ENCODE measurements around the gene NEXN.
"Not testable (repeated sequence)": the region's sequence is repeated elsewhere in the genome, so short reads cannot be mapped to it uniquely, and the experiment has no call there.

Gene NEXN

GRCh38 chr1:77899647-77900320 lies 11.4 kb downstream of the NEXN start:
- TF ChIP-seq, protein P1, sequence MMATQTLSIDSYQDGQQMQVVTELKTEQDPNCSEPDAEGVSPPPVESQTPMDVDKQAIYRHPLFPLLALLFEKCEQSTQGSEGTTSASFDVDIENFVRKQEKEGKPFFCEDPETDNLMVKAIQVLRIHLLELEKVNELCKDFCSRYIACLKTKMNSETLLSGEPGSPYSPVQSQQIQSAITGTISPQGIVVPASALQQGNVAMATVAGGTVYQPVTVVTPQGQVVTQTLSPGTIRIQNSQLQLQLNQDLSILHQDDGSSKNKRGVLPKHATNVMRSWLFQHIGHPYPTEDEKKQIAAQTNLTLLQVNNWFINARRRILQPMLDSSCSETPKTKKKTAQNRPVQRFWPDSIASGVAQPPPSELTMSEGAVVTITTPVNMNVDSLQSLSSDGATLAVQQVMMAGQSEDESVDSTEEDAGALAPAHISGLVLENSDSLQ (IDR thresholded peaks at IDR 0.05), result no peak
- TF ChIP-seq ARNT (IDR thresholded peaks at IDR 0.05) (no peak), L3MBTL2 (conservative IDR thresholded peaks at IDR 0.05) (no peak), SUZ12 (IDR thresholded peaks at IDR 0.05) (no peak), FOXA1 (IDR thresholded peaks at IDR 0.05) (no peak), FOXK2 (IDR thresholded peaks at IDR 0.05) (no peak), NFRKB (IDR thresholded peaks at IDR 0.05) (no peak), BHLHE40 (IDR thresholded peaks at IDR 0.05; ENCODE audit: borderline replicate concordance) (no peak), SP1 (IDR thresholded peaks at IDR 0.05) (no peak), LEF1 (IDR thresholded peaks at IDR 0.05; ENCODE audit: borderline replicate concordance) (no peak)
- ChIA-PET CTCF (interaction anchor here (0.6 to 1.4 kb wide), 3 partner anchors 55 to 74 kb away, joined by 3 to 6 read pairs (median 3); no protein-coding TSS in a partner anchor), POLR2A (interaction anchor here (0.9 kb wide), 1 partner anchor 12 kb away, joined by 3 read pairs; the partner anchor contains the start of gene NEXN)
- no peak for DNase-seq (ENCODE audit: extremely low spot score)

DNA sequence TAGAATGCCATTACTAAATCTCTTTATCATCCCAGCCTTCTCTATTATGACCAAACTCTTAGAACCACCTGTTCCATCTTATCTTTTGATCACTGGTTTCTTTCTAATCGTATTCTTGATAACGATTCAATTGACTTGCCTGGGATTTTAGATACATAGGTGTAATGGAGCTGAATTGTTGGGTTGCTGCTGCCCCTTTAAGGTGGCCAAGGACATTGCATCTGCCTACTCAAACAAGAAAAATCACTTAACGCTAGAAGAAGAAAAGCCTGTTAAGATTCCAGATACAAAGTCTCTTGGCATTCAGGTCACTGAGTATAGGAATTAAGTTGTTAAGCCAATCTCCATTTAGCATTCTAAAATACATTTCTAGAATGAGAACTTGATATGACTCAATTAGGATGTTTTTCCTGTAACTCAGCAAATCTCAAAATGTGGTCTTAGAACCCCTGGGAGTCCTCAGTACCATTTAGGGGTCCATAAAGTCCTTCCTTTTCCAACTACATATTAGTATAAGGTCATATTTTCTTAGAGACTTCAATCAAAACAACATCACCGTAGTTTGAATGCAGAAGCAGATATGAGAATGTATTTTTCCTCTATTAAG lies 12.4 kb downstream of the NEXN start:
- CTCF ChIA-PET, result interaction anchor here (1.4 kb wide), 2 partner anchors 72 to 75 kb away, joined by 3 to 6 read pairs; no protein-coding TSS in a partner anchor
- peak; percentile 67 for DNase-seq (ENCODE audit: extremely low spot score)
- POLR2A ChIA-PET, result interaction anchor here (0.7 to 0.9 kb wide), 2 partner anchors 13 to 121 kb away, joined by 3 to 4 read pairs; partner anchors contain the start of genes MIGA1 and NEXN
- TF ChIP-seq FOXK2 (IDR thresholded peaks at IDR 0.05) (no peak), FOXM1 (IDR thresholded peaks at IDR 0.05; ENCODE audit: borderline replicate concordance) (no peak), ZNF384 (IDR thresholded peaks at IDR 0.05) (no peak), FOXA1 (IDR thresholded peaks at IDR 0.05) (no peak), SUZ12 (IDR thresholded peaks at IDR 0.05) (no peak)

GRCh38 chr1:77905603-77906002 lies 17.2 kb downstream of the NEXN start:
- no peak for DNase-seq (ENCODE audit: extremely low spot score)
- TF ChIP-seq TARDBP (IDR thresholded peaks at IDR 0.05) (no peak), L3MBTL2 (conservative IDR thresholded peaks at IDR 0.05) (no peak), LEF1 (IDR thresholded peaks at IDR 0.05; ENCODE audit: borderline replicate concordance) (no peak), FOXM1 (IDR thresholded peaks at IDR 0.05; ENCODE audit: borderline replicate concordance) (no peak), FOXK2 (IDR thresholded peaks at IDR 0.05) (no peak), FOXA1 (IDR thresholded peaks at IDR 0.05) (no peak)
- CTCF ChIA-PET, result no interaction called here
- POLR2A ChIA-PET, result no interaction called here

DNA sequence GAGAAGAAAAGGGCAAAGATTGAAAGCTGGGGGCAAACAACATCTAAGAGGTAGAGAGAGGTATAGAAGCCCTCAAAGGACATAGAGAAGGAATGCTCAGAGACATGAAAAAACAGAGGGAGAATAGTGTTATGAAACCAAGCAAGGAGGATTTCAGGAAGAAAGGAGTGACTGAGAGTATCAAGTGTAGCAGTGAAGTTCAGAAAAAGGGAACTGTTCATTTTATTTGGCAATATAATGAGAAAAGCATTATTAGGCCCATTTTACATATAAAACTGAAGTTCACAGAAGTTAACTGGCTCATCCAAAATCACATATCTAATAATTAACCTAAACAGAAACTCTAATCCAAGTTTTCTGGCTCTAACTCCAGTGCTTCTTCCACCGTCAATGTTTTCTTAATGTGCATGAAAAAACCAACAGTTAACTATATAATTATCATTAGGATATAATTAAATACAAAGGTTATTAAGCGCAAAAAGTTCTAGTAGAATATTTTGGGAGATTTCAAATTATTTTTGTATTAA lies 17.7 kb downstream of the NEXN start:
- no peak for DNase-seq (ENCODE audit: extremely low spot score)
- ChIA-PET CTCF (no interaction called here), POLR2A (no interaction called here)
- TF ChIP-seq NFRKB (IDR thresholded peaks at IDR 0.05) (no peak), HDGF (IDR thresholded peaks at IDR 0.05; ENCODE audit: borderline replicate concordance) (no peak), L3MBTL2 (conservative IDR thresholded peaks at IDR 0.05) (no peak), FOXM1 (IDR thresholded peaks at IDR 0.05; ENCODE audit: borderline replicate concordance) (no peak), FOXA1 (IDR thresholded peaks at IDR 0.05) (no peak), LEF1 (IDR thresholded peaks at IDR 0.05; ENCODE audit: borderline replicate concordance) (no peak), BHLHE40 (IDR thresholded peaks at IDR 0.05; ENCODE audit: borderline replicate concordance) (no peak), ARNT (IDR thresholded peaks at IDR 0.05) (no peak), ZNF384 (IDR thresholded peaks at IDR 0.05) (no peak), SP1 (IDR thresholded peaks at IDR 0.05) (no peak), FOXK2 (IDR thresholded peaks at IDR 0.05) (no peak), ELF4 (IDR thresholded peaks at IDR 0.05) (no peak), TARDBP (IDR thresholded peaks at IDR 0.05) (no peak), CTBP1 (IDR thresholded peaks at IDR 0.05; ENCODE audit: borderline replicate concordance) (no peak), SUZ12 (IDR thresholded peaks at IDR 0.05) (no peak)

- no peak for DNase-seq (ENCODE audit: extremely low spot score)
- POLR2A ChIA-PET, result no interaction called here
- CTCF ChIA-PET, result interaction anchor here (0.6 kb wide), 1 partner anchor 15 kb away, joined by 3 read pairs; no protein-coding TSS in a partner anchor
- TF ChIP-seq SP1 (IDR thresholded peaks at IDR 0.05) (no peak), L3MBTL2 (conservative IDR thresholded peaks at IDR 0.05) (no peak), FOXM1 (IDR thresholded peaks at IDR 0.05; ENCODE audit: borderline replicate concordance) (no peak), NFRKB (IDR thresholded peaks at IDR 0.05) (no peak), LEF1 (IDR thresholded peaks at IDR 0.05; ENCODE audit: borderline replicate concordance) (no peak), FOXA1 (IDR thresholded peaks at IDR 0.05) (no peak)
Observed at GRCh38 chr1:77906624-77907023, 18.2 kb downstream of the NEXN start.

DNA sequence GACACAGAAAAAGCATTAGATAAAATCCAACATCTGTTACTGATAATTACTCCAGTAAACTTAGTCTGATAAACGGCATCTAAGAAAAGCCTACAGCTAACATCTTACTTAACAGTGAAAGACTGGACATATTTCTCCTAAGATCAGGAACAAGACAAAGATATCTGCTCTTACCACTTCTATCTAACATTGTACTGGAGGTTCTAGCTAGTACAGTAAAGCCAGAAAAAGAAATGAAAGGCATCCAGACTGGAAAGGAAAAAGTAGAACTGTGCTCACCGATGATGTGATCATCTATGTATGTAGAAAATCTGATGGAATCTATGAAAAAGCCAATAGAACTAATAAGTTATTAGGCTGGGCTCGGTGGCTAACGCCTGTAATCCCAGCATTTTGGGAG lies 21.7 kb downstream of the NEXN start:
- no peak for DNase-seq (ENCODE audit: extremely low spot score)
- ChIA-PET CTCF (no interaction called here), POLR2A (no interaction called here)
- TF ChIP-seq ELF4 (IDR thresholded peaks at IDR 0.05) (no peak), ARNT (IDR thresholded peaks at IDR 0.05) (no peak), FOXM1 (IDR thresholded peaks at IDR 0.05; ENCODE audit: borderline replicate concordance) (no peak), SP1 (IDR thresholded peaks at IDR 0.05) (no peak), FOXK2 (IDR thresholded peaks at IDR 0.05) (no peak), SUZ12 (IDR thresholded peaks at IDR 0.05) (no peak), BHLHE40 (IDR thresholded peaks at IDR 0.05; ENCODE audit: borderline replicate concordance) (no peak), CTBP1 (IDR thresholded peaks at IDR 0.05; ENCODE audit: borderline replicate concordance) (no peak), LEF1 (IDR thresholded peaks at IDR 0.05; ENCODE audit: borderline replicate concordance) (no peak), HDGF (IDR thresholded peaks at IDR 0.05; ENCODE audit: borderline replicate concordance) (no peak), FOXA1 (IDR thresholded peaks at IDR 0.05) (no peak)
- TF ChIP-seq, protein P1 (IDR thresholded peaks at IDR 0.05), result no peak

- CTCF ChIA-PET; DNase-seq (ENCODE audit: extremely low spot score); POLR2A ChIA-PET: not testable (repeated sequence)
Observed at GRCh38 chr1:77918918-77919317, 30.5 kb downstream of the NEXN start.

Data from HEK293T (cell line).